HG03135 (cell line): ENCODE results near the gene MVB12B.
"Not testable (repeated sequence)": the region's sequence is repeated elsewhere in the genome, so short reads cannot be mapped to it uniquely, and the experiment has no call there.

Experiments
- ATAC-seq: cut with Tn5 transposase; IDR thresholded peaks from one replicate; pipeline ENCODE4 v1.9.1; 2021; ENCODE audit warnings: mild to moderate bottlenecking, moderate library complexity; ENCODE audit not compliant: unreplicated experiment

MVB12B gene

DNA sequence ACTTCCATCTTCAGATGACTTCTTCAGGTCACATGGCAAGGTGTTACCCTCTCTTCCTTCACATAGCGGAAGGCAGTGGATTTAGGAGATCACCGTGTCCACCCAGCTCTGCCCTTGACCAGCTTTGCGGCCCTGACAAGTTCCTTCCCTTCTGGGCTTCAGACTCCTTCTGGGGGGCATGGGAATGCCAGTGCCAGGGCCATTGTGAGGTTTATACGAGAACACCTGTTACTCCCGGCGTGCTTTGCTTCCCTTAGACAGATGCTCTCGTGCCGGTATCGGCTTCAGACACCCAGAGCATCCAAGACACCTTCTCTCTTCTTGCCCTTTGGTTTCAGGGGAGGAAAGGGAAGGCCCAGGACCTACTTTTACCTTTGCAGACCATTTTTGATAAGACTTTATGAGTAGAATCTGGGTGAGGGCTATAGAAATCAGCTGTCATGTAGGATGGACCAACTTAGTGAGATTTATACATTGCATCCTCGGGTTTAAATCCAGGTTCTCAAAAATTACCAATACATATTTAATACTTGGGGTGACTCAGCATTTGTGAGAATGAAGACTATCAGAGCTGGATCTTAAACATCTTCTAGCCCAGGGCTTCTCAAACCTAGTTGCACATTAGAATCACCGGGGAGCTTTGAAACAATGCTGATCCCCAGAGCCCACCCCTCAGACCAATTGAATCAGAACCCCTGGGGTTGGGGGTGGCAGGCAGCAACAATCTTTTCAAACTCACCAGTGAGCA, 138.2 kb downstream of the MVB12B start:
- ATAC-seq = no peak

DNA sequence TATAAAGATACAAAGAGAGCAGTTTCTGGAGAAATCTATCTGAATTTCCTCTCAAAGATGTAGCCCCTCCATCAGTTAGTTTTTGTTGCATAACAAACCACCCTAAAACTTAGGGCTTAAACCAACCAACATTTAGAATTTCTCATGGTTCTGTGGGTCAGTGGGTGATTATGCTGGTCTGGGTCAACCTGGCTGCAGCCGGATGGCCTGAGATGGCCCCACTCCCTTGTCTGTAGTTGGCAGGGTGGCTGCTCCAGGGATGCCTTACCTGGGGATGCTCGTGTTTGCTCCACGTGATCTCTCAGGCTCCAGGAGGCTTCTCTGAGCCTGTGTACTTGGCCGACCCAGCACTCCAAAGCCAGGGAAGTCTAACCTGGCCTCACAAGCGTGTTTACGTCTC, 139.3 kb downstream of the MVB12B start:
- ATAC-seq = no peak

DNA sequence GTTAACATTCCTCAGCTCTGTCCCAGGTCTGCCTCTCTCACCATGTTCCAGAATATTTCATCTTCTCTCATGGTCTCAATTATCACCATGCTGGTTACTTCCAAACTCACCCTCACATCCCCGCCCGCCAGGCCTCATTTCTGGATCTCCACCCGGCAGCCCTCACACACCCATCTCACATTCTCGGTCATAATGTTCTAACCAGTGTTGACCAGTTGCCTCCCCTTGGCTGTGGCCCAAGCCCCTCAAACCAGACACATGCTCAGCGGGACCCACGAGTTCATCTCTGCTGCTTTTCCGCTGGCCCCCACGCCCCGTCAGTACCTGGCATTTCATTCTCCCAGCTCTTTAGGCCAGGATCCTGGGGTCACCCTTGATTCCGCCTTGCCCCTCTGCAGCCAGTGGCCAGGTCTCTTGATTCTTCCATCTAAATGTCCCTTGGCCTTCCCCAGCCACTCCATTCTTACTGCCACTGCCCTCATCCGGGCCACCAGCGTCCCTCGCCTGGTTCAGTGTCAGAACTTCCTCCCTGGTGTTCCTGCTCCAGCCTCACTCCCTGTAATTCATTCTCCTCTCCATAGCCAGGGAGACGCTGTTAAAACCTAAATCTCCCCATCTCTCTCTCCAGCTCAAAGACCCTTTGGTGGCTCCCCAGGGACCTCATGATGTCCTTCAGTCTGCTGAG, 141.7 kb downstream of the MVB12B start:
- no peak for ATAC-seq

DNA sequence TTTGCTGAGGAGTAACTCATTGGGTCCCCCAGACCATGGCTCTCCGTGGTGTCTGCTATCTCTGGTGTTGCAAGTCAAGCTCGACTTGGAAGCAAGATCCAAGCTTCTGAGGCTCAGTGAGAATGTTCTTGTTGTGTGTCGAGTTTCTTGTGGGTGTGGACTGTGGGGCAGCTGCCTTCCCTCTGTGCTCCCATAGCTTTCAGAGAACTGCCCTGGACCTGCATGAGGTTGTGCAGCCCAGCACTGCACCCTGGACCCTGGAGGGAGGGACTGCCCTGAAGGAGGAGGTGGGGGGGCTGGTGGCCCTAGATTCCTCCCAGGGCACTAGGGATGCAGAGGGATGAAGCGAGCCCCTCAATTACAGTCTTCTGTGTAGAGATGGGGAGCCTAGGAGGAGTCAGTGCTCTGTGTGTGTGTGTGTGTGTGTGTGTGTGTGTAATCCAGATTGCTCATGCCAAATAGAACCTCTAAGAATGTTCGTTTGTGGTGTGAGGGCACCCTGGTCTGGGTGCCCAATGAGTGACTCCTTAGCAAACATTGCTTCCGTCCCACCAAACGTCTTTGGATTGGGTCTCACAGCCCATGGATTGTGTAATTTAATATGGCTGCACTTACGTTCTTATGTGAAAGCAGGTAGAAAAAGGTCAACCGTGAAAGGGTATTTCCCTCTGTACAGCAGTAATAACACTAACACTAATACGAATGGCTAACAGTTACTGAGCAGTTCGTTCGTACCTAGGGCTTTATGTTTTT, 143.8 kb downstream of the MVB12B start:
- ATAC-seq = peak; percentile 45

DNA sequence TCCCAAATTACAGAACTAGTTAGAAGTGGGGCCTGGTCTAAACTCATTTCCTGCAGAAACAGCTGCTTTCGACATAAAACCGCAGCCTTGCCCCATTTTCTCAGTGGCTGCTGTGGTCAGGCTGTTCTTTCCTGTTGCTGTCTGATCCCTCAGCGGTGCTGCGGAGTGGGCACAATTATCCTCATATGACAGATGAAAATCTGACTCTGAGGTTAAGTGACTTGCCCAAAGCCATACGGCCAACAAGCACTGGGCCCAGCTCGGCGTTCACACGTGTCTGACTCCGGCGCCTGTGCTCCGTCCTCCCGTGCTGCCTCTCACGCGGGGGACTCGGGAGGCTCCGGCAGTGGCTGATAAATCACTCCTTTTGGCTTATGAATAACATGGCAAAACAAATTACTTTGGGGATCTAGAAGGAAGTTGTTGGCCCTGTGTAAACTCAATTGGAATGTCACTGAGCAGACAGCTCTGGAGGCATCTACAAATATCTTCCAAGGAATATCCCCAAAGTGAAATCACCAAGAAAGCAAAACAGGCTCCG, 144.5 kb downstream of the MVB12B start:
- ATAC-seq = peak; percentile 73

DNA sequence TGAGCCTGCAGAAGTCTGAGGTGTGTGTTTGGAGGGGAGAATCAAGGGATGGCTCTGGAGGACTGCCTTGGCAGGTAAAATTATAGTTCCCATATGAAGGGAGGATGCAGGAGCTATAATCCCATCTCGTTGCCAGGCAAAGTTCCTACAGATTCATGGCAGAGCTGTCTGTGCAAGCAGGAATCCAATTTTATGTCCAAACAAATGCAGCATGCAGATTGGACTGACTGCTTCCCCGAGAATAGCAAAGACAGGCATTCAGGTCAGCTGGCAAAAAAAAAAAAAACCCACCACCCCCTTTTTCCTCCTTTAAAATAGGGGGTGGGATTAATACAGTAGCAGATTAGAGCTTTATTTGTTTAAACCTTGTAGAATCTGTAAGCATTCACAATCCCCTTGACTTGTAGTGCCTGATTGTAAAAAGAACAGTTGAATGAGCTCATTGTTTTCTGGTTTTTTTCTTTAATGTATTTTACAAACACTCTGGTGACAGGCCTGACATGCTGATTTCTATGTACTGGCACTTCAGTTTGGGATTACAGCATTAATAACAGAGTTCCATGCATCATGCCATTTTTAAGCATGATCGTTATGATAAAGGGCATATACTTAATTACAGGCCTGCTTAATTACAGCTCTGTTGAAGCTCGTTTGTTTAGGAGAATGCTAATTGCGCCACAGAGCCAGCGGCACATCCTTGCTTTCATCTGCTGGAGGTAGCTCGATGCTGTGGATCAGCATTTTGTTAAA, 145.7 kb downstream of the MVB12B start:
- no peak for ATAC-seq

DNA sequence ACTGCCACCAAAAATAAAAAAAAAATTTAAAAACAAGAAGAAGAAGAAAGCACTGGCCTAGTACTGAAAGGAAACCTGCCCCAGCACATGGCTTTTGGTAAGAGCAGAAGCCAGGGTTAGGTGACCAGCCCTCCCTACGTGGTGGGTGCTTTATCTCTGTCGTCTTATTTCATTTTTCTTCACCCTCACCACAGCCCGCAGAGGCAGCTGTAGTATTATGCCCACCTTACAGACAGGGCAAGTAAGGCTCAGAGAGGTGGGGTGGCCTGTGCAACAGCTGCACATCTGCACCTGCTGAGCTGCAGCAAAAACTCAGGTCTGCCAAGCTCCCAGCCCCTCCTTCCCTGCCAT, 146.3 kb downstream of the MVB12B start:
- ATAC-seq = no peak

DNA sequence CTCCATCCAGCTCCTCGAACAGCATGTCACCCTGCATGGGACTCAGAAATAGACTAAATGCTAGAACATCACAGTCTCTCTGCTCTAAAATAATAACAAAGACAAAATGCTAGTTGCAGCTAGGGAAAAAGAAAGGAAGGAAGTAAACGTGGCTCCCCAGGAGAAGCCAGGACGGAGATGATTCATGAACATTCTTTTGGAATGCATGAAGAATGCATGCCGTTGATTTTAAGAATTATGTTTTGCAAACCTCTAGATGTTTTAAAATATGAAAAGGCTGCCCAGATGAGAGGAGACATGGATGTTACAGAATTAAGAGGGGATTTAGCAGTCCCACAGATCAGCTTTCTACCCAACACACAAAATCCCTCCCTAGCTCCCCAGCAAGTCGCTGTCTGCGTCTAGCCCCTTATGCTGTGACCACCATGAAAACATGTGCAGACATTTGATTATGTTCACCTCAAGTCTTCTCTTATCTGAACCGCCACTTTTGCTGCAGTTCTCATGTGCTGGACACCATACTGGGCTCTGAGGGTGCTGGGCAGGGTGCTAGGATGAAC, 147.7 kb downstream of the MVB12B start:
- ATAC-seq = no peak

DNA sequence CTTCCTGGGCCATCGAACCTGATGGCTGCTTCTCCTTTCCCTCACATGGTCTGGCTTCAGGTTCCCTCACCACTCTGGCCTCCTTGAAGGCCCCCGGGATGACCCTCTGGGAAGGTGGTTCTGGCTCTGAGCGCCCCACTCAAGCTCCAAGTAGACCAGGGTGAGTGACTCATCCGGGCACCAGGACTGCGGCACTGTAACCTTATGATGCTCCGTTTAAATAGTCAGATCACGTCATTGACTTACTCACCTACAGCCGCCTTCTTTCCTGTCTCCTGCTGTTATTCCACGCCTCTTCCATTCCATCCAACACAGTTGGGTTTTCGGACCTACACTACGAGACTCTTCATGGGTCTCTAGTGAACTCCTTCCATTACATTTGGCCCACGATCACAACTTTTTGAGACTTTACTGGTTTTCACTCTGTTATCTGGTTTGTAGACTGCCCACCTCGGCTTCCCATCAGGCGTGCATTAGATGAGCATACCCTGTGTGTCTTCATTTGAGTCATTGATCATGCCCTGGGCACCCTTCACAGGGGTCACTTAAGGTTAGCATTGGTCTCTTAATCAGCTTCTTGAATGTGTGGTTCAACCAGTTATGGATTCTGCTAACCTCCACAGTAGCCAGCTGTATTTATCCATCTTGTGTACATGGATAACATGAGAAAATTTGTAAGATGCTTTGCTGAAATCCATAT, 148.3 kb downstream of the MVB12B start:
- ATAC-seq = no peak

DNA sequence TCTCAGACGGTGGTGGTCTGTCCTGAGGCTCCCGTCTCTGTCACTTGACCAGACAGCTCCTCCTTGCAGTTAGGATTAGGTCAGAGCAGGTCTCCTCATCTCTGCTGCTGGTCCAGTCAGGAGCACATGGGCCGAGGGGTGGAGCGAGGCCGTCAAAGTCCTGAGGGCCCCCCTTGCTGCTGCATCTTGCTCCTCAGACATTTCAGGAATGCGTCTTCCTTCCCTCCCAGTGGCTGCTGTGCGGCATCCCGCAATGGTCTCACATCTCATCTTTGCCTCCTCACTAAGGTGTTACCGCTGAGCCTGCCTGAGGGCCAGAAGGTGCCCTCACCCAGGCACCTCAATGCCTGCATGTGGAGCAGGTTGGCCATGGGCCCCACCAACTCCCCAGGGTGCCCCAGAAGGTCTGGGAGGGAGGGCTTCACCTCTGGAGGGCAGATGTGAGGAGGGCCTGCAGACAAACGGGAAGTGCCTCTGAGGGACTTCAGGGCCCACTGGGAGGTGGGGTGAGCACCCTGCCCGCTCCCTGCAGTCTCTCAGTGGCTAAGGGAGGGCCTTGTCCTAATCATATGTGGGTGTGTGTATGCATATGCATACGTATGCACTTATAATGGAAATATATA, 149.4 kb downstream of the MVB12B start:
- no peak for ATAC-seq

DNA sequence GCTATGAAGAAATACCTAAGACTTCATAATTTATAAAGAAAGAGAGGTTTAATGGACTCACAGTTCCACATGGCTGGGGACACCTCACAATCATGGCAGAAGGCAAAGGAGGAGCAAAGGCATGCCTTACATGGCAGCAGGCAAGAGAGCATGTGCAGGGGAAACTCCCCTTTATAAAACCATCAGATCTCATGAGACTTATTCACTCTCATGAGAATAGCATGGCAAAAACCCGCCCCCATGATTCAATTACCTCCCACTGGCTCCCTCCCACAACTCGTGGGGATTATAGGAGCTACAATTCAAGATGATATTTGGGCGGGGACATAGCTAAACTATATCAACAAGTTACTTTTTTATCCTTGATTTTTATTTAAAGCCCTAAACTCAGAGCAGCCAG, 150.8 kb downstream of the MVB12B start:
- not testable (repeated sequence) for ATAC-seq

DNA sequence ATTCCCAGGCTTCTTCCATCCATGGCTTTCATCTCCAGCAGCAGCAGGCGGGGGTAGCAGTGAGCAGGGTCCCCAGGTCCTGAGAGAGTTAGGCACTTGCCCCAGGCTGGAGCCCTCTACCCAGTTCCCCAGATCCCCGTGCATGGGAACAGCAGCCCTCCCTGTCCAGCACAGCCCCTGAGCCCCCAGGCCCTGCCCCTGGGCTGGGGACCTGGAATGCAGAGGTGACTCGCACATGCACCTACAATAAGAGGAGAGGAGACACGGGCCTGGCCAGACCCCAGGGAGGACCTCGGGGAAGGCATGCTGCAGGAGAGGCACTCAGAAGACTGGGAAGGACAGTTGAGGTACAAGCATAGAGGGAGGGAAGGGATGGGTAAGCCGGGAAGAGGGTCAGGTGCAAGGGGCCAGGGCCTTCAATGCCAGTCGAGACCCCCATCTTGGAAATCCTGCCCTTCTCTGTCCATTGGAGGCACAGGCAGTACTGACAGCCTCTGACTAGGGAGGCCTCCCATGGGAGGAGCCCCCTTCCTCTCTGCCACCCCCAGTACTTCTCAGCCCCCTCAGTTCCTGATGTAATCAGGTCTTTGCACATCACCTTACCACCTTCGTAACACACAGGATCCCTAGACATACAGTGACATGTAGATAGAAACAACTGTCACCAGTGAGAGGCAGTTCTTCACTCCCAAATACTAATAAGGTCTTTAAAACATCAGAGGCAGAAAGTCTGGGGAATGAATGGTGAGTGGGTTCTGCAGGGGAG, 151.8 kb downstream of the MVB12B start:
- no peak for ATAC-seq

DNA sequence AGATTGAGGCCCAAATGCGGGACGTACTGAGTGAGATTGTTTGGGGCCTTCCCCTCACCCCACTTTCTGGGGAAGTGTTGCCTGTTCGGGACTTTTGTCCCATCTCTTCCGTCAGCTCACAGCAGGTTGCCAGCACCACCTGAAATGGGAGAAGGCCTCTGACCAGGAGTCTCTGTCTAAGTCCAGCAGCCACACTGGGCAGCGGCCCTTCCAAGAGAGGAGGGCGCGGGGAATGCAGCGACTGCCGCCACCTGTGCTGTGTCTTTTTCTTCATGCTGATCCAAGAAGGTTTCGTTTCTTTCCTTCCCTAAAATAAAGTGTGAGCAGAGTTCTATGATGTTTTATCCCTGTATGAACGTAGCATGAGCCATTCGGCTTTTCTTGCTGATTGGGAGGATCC, 152.9 kb downstream of the MVB12B start:
- ATAC-seq = no peak

DNA sequence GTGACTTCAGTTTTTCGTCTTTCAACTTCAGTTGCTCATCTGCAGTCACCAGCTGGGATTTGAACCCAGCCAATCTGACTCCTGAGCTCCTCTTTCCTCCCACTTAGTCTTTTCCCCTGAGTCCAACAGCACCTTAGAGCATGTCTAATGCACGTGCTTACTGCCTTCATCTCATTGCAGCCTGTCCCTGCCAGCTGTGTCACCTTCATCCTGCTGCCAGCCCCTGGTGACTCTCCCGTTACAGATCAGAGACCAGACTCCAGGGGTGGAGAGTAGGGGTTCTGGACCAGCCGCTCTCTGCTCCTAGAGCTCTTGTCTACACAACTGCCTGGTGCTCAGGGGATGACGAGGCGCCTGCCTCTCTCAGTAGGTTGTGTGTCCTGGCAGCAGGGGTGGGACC, 154.2 kb downstream of the MVB12B start:
- ATAC-seq = no peak

DNA sequence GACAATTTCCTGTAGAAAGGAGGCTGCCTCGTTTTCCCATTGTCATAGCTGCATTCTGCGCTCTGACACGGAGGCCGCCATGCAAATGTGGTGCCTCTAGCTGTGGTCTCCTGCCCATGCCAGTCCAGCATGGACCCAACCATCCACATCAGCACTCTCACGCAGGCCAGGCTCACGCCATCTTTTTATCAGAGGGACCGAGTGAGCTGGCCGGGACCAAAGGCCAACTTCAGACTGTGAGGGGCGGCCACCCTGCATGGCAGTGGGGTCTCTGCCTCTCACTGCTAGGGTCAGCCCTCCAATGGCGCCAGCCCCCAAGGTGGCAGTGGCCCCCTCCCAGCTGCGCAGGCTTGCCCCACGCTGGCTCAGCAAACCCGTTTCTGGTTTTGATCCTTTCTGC, 155.2 kb downstream of the MVB12B start:
- no peak for ATAC-seq

DNA sequence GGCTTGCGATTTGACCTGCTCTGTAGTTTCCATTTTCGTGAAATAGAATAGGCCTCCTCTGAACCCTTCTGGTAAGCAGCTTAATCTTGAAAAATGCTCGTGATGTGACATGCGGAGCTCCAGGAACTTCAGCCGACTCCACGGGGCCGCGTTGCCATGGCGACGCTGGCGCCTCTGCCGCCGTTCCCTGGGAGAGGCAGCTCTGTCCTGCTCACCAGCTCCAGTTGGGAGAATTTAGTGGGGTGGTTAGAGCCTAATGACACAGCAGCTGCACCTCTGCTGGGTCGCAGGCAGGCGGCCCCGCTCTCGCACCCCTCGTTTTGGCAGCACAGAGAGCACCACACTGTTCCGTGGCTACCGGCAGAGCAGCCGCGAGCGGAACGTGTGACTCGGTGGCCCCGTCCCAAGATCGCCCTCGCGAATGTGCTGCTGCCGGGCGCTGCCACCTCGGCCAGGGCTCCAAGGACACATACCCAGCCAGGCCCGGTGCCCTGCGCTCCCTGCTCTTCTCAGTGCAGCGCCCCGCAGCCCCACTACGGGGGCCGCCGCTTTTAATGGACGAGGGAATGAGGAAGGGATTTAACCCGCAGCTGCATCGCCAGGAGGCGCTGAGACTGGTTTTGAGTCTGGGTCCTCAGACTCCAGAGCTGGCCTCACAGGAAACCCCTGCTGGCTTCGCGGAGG, 155.9 kb downstream of the MVB12B start:
- ATAC-seq = no peak

DNA sequence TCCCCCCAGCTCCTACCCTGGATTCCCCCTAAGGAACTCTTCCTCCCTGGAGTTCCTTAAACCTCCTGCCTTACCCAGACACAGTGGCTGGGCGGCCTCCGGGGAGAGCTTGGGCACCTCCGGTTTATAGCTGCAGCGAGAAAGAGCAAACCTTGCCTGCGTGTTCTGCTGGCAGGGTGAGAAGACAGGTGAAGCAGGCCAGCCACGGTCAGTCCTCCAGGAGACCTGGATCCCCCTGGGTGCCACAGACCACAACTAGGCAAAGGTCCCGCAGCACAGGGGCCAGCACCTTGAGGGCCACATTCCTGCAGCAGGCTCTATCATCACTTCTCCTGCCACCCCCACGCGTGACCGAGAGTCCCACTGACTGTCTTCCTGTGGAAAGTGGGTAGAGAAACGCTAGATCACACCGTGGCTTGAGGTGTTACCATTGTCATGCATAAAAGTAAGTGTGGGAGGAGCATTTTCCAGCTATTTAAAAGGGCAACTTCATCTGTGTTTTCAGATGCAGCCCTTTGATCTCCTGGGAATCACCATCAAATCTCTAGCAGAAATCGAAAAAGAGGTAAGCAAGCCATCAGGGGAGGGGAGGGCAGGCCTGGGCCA, 156.9 kb downstream of the MVB12B start:
- no peak for ATAC-seq

DNA sequence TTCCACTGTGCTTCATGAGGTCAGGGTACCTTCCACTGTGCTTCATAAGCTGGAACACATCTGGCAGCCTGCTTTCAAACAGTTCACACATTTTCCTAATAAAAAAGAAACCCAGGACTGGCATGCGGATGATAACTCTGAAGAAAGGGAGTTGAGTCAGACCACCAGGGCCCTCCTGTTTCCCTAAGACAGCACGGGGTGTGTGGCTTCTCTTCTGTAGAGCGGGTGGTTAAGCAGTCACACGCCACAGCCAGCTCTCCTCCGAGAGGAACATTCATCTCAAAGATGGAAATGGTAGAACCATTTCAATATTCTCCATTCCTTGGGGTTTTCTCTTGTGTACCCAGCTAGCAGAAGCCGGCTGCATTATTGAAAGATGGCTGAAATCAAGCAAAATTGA, 159.0 kb downstream of the MVB12B start:
- no peak for ATAC-seq
